ENCODE measurements around the gene PCGF2.

Gene PCGF2

DNA sequence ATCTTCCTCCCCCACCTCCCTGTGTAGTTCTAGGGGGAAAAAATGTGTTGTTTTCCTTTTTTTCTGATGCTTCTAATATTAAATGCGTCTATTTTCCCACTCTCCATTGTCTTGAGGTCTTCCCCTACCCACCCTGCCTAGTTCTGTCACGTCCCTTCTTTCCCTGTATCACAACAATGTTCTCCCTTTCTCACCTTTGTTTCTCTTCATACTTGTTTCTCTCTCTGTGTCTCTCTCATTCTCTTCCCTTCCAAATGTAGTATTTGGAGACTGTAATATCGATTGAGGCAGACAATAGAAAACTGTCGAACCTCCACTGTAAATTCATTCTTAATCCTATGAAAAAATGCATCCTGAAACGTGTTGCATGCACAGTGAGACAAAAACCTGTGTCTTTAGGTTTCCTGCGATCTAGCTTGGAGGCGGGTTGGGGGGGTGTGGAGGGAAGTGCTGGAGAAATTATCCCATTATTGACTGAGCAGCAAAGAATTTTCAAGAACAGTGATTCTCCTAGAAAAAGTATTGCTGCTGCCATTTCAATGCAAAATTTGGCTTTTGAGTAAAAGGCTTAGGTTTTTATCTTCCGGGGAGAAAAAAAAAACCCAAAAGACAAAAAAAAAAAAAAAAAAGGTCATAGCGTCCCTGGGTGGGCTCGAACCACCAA is 3.1 kb upstream of the PCGF2 start:
- DNase-seq: no peak

DNA sequence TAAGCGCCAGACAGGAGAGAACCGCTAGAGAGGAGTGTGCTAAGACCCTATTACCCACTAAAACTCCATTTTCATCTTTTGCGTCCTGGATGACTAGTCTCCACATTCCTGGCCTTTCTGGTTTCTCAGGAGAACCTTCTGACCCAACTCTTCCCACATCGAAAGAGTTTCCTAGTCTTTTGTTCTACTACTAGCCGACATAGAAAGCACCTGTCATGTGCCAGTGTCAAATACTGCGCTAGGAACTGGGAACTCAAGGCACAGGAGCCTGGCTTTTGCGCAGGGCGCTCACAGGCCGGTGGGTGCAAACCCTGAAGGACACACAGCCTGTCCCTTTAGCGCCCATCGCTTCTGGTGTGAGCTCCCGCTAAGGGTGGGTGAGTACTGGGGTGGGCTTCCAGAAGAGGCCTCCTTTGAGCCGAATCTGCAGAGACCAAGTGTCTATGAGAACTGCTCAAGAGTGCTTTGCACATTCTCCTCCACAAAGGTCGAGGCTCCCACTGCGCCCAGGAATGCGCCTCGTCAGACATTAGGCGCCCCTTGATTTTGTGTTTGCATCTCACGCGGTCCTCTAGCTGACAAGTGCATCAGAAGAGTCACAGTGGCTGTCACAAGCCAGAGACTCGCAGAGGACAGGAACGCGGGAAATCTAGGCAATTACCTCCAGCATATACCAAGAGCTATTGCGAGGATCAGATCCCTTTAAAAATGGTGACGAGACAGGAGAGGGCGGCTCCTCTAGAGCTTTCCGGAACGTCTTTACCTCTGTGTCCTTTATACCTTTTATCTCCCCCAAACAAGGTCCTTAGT is 2.4 kb upstream of the PCGF2 start:
- DNase-seq: no peak

DNA sequence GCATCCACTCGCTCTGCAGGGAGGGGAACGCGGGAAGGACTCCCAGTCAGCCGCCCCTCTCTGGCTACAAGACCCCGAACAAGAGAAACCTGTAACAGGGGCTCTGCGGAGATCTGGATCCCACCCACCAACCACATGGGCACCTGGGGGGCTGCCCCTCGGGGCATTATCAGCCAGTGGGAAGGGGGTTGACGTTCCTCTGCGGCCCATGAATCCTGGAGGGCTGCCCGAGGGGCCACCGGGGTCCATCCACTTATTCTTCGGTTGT is 1.8 kb upstream of the PCGF2 start:
- DNase-seq: no peak

DNA sequence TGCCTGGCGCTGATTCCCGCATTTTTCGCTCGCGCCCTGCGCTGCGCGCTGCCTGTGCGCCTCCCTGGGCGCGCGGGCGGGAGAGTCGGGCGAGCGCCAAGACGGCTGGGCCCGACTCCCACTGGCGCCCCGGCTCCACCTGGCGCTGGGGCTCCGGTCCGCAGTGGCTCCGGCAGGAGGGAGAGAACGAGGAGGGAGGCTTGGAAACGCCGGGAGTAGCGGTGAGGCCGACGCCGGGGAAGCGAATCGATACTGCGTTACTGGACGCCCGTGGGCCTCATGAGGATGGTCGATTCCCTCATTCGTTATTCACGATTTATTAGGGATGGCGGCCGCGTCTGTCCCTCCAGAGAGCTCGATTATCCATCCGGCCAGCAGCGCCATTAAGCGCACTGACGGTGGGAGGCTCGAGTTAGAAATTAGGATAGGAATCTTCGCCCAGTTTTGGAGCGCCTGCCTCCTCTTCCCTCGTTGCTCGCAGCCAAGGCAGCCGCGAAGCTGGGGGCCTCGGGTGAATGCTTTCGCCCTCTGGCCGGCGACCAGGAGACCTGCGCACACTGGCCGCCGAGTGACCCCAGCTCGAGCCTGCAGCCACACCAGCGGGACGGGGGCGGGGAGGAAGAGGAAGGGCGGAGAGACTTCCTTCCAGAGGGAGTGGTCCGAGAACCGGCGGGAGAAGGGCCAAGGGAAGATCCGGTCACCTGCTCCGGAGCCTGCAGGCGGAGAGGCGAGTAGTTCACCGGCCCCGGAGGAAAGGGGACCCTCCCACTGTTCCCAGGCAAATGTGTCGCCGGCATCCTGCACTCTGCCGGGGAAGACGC is 1.3 kb upstream of the PCGF2 start:
- no peak for DNase-seq

DNA sequence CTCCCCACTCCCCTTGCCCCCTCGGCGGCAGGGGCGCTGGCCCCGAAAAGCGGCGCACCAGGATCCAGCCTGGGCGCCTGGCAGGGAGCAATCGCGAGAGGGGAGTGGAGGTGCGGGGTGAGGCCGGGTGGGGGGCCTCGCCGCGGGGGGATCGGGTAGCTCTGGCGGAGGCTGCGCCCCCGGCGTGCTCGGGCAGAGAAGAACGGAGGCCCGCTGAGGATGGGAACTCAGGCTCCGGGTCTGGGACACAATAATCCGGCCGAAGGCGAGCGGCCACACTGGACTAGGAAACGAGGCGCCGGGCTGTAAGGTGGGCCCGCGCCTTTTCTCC is 721 bp upstream of the PCGF2 start:
- no peak for DNase-seq

DNA sequence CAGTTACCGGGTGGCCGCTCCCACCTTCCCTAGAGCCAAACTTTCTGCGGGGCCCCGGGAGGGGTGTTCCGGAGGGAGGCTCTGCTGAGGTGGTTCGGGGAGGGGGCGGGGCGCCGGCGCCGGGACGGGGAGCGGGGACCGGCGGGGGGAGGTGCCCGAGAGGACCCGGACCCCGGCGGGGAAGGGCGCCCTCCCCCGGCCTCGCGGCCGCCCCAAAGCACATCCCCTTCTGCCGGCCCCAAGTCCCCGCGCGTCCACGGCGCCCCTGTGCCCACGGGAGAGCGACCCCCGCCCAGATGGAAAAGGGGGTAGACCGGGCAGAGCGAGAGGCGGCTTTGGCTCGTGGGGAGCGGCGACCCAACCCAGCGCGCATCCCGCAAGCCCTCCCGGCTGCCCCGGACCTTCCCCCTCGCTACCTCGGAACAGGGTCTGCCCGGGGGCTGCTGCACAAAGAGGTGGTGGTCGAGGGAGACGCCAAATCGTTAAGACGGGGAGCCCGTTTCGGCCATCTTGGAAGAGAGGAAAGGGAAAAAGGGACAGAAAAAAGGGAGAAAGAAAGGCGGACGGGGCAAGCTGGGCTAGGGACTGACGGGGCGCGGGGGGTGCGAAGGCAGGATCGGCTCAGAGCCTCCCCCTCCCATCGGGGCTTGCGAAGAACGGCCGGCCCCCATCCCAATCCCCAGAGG is 530 bp downstream of the PCGF2 start:
- DNase-seq: no peak

DNA sequence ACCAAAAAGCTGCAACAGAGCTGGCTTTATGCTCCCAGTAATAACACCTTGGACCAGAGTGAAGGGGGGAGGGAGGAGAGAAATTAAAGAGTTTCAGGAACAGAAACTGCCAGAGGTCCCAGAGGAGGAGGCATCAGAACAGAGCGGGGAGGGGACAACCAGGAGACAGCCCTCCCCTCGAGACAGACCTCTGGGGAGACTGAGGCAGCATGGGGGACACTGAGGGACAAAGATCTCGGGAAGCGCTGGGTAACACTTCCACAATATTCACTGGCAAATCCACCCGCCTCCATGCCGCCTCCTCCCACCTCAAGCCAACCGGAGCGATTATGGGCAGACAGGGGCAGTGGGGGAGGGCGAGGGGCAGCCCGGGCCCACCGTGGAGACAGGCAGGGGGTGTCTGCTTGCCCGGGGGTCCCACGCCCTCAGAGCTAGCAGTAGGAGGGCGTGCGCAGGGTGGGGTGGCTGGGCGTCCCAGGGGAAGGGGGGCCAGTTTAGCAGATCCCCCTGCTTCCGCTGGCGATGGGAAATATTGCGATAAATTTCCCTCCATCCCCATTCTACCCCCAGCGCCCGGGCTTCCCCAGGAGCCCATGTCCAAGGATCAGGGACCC is 1.2 kb downstream of the PCGF2 start:
- no peak for DNase-seq

DNA sequence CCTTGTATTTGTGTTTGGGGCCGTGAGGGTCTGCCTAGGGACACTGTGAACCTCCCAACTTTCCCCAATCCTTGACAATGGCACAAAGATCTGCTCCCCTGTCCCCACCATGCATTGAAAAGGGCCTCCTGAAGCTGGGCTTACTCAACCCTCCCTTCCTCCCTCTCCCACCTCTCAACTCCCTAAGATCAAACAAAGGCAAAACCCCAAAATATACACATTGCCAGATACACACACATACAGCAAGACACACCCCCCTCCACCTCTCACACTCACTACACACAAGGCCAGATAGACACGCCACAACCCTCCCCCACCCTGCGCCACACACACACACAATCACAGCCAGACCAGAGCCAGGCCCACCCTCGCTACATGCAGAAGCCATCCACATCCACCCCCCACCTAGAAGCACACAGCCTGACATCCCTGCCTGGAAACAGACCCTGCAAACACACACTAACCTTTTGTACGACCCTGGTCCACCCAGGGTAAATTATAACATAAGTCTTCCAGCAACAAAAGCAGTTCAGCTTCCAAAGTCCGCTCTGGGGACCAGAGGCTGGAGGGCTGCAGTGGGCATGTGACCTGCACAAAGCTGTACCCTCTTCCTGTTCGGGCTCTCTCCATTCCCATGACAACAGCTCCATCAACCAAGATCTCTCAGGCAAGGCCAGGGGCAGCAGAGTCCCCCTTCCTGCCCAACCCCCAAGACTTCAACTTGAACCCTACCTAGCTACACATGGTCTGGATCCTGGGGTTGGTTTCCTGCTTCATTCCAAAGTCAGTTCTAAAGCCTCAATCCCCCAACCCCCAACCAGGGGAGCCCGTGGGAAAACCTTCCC is 1.9 kb downstream of the PCGF2 start:
- no peak for DNase-seq

DNA sequence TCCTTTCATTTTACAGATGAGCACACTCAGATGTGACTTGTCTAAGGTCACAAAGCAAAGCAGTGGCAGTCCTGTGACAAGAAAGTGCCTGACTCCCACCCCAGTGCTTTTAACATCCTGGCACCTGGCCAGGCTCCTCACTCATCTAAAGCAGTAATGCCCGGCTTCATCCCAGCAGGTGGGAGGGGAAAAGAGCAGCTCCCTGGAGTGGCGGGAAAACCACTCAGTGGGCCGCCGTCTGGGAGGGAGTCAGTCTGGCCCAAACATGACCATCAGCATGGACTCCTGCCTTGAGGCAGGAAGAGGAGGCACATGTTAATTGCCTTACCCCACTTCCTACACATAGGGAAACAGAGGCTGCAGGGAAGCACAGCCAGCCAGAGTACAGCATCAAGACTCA is 2.6 kb downstream of the PCGF2 start:
- DNase-seq: no peak

DNA sequence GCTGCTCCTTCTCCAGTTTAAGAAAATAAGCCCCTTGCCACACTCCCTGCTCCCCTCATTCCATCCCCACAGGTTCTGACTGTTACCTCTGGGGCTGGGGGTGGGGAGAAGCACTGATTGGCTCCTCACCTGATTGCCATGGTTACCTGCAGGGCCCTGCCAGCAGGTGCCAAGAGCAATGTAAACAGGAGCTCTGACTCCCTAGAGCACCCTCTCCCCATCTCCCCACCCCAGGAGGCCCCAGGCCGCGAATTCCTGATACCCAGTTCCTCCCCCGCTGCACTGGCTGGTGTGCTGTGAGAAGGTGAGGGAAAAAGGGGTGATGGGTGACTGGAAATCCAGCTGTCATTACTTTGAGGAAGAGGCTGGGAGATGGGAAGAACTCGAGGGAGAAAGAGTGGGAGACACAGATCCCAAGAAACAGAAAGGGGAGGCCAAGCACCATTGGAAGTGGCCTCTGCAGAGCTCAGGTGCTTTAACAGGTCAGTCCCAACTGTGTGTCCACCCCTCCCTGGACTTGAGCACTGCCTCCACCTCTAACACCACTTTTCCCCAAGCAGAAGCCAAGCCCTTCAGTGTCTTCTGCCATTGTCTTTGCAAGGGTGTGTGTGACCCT is 4.5 kb downstream of the PCGF2 start:
- no peak for DNase-seq

DNA sequence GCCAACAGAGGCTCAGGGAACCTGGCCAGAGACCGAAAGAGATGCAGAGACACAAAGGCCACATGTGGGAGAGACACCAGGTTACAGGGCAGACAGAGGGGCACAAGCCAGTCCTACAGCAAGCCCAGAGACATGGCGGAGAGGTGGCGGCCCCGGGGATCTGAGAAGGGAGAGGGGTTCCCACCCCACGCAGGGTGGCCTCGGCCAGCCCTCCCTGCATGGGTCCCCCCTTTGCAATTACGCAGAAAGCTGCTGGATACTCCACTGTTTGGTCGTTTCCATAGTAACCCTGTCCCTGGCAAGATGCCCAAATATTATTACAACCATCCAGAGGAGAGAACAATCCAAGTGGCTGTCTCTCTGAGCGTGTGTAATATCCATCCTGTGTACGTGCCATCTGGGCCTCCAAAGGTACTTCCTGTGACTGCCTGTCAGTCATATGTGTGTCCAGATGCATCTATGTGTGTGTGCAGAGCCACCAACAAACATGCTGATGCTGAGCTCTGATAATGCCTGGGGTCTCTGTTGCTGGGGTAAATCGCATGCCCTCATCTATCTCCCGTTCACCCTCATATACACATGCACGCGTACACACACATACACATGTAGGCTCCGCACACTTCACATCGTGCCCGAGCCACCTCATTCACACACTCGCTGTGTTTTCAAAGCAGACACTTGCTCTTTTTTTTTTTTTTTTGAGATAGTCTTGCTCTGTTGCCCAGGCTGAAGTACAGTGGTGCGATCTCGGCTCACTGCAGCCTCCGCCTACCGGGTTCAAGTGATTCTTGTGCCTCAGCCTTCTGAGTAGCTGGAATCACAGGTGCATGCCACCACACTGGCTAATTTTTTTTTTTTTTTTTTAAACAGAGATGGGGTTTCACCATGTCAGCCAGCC is 5.5 kb downstream of the PCGF2 start:
- DNase-seq: no peak

DNA sequence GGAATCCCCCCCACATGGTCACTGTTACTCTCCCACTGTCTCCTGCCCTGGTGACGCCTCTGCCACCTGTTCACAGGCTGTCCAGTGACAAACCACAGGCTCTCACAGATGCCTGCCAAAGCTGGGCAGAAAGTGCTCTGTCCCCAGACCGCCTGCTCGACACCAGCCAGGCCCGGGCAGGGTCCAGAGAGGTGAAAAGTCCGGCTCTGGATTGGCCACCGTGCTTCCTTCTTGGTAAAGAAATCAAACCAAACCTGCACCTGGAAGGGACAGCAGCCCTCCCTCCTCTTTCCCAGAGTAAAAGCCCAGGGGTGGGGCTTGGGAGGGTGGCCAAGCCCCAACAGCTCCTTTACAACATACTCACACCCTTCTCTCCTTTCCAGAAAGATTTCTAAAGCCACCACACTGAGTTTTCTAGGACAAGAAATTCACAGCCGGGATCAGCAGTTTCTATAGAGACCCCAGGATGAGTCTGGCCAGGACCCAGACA is 6.2 kb downstream of the PCGF2 start:
- no peak for DNase-seq

DNA sequence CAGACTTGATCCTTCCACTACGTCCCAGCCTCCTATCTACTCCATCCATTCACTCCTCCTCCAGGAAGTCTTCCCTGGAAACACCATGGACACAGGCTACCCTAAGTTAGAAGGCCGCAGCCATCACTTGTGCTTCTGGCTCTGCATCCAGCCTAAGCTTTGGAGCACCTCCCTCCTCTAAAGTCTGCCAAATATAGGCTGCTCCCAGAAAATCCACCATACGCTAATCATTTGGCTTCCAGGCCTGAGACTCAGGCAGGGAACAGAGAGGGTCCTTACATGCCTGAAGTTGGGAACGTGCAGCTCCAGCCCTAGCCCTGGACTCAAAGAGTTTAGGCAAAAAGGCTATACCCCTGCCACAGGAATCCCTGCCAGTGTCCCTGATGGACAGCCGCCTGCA is 6.7 kb downstream of the PCGF2 start:
- DNase-seq: no peak

DNA sequence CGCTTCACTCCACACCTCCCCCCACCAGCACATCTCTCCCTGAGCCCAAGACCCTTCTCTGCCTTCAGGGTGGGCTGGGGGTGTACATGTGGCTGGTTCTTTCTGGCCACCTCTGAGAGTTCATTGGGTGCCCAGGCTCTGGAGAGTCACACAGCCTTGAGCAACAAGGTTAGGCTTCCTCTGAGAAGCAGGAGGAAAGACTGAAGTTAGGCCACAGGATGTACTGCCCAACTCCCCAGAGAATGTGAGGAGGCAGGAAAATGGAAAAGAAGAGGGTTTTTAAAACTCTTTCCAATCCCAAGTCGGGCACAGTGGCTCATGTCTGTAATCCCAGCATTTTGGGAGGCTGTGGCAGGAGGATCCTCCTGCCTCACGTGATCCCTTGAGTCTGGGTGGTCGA is 7.3 kb downstream of the PCGF2 start:
- no peak for DNase-seq

DNA sequence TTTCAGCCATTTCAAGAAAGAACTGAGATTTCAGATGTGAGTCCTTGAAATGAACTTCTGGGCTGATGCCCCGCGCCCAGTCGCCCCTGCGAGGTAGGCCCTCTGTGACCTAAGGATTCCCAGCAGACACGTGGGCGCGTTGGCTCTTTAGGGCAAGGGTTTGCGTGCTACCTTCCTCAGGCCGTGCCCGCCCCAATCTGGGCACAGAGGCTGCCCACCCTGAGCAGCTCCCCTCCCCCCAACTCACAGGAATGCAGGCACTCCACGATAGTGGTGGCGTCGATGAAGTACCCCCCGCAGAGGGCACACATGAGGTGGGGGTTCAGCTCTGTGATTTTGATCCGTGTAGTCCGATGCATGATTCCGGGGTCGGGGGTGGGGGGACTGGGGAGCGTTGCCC is 8.1 kb downstream of the PCGF2 start:
- DNase-seq: no peak

DNA sequence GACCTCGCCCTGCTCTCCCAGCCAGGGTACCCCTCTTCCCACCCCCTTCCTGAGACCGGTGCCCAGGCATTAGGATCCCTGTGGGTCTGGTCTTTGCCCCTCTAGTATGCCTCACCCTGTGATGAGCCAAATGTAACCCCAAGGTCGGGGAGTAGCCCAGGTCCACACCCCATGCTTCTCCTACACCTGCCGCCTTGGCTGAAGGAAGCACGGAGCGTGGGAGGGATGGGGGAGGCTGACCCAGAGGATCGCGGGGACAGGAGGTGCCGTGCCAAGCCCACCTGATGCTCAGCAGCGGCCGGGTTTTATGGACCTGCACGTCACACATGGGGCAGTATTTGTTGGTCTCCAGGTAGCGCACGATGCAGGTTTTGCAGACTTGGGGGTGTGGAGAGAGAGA is 8.8 kb downstream of the PCGF2 start:
- DNase-seq: no peak

DNA sequence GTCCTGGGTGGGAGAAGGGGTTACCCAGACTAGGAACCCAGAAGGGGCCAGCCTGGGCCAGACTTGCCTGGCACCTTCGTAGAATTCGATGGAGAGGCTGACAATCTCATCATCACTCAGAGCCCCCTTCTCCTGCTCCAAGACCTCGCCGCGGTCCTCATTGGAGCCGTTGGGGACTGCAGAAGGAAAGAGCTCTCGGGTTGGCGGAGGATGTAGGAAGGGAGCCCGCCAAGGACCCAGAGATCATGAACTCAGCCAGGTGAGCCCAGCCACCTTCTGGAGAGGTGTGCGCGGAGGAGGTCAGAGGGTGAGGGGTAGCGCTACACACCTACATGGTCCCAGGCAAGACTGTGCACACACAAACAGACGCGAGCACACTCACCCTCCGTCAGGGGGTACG is 9.4 kb downstream of the PCGF2 start:
- no peak for DNase-seq

DNA sequence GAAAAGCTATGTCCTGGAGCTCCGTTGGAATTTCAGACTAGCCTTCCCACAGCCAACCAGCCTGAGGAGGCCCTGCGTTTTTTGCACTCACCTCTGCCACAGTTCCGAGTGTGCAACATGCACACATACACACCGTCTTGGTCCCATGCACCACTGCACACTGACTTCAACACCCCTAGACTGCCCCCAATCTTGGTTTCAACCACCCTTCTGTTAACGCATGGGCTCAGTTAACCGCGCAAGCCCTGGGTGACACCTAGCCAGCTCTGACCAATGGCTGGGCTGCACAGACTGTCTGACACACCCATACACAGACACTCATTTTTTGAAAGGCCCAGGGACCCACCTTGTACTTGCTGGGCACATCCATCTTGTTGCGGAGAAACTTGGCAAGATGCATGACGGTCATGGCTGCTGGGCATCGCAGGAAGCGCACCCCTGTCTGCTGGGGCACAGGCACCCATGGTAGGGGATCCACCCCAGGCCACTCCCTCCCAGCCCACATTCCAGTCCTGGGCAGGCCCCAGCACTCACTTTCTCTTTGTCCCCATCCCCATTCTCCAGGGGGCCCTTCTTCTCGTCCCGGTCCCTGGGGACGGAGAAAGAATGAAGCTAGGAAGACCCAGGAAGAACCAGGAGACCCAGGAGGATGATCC is 10.0 kb downstream of the PCGF2 start:
- no peak for DNase-seq

DNA sequence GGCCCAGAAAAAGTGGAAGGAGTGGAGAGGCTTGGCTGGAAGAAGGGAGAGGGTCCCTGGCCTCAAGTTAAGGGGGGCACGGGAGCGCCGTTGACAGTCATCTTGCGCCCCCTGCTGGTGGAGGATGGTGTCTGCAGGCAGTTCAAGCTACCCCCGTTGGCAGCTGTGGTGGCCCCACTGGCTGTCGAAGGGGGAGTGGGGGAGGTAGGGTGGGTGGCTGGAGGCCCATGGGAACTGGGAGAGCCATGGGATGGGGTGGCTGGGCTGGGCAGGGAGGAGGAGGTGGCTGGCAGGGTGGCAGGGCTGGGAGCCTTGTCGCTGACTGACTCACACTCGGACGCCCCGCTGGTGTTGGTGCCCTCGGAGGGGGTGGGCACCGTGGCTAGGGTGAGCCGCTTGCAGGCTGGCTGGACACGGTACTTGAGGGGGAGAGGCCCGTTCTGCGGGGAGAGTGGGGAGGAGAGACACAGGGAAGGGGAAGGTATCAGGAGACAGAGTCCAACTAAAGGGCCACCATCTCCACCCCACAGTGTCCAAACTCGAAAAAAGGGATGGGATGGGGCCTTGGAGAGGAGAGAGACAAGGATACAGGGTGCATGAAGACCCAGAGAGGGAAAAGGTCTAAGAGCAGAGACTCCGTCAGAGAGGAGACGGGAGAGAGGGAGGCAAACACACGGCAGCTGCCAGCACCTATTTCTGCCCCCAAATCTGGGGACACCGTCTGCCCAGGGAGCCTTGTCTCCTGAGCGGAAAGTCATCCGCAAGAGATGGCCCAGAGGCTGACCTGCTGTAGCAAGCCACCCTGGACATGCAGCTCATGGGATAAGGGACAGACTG is 12.8 kb downstream of the PCGF2 start:
- peak; percentile 76 for DNase-seq

All from effector CD8-positive, alpha-beta T cell (primary cell).